Activated B cell treated with CpG ODN at 0.5 μM for 24 hours (primary cell): ENCODE data around the gene KCNH2. TPM values are rescaled to one million over a fixed set of nuclear protein-coding genes. Genes with fewer than 3 reads are reported as not detected.

Experiments used
- ATAC-seq: fragments of 200-7000 bp; cut with Tn5 transposase; one replicate; pipeline ENCODE4 v1.10.0; 2021; ENCODE audit warnings: low read depth, mild to moderate bottlenecking, moderate library complexity
- CTCF ChIA-PET: fragments of 350-600 bp; sonication (Branson Sonifier 250); formaldehyde crosslinking; loops from one replicate; lab custom pipeline; 2021; ENCODE audit warnings: antibody characterized with exemption; lab: Charles Lee
- POLR2A ChIA-PET: fragments of 350-600 bp; sonication (Branson Sonifier 250); formaldehyde crosslinking; loops from one replicate; lab custom pipeline; 2021; ENCODE audit warnings: antibody characterized with exemption; lab: Charles Lee
- DNase-seq: peaks from one replicate; pipeline ENCODE4 v3.0.0; 2022
- H3K27ac Mint-ChIP-seq: one replicate; pipeline ENCODE4 v1.8.0; 2020; ENCODE audit warnings: mixed read lengths
- H3K27me3 Mint-ChIP-seq: one replicate; pipeline ENCODE4 v1.8.0; 2021; ENCODE audit warnings: mixed read lengths
- H3K36me3 Mint-ChIP-seq: one replicate; pipeline ENCODE4 v1.8.0; 2021; ENCODE audit warnings: low read depth, mixed read lengths
- H3K4me1 Mint-ChIP-seq: one replicate; pipeline ENCODE4 v1.8.0; 2021; ENCODE audit warnings: mixed read lengths
- H3K4me3 Mint-ChIP-seq: one replicate; pipeline ENCODE4 v1.8.0; 2020; ENCODE audit warnings: mild to moderate bottlenecking, mixed read lengths
- H3K9me3 Mint-ChIP-seq: one replicate; pipeline ENCODE4 v1.8.0; 2020; ENCODE audit warnings: mixed read lengths
- intact Hi-C: fragments of 100-400 bp; cut with micrococcal nuclease; formaldehyde crosslinking; loops from one replicate; pipeline ENCODE4 v1.15.1; 2024
- total RNA-seq: library from RNA; stranded (reverse); gene quantifications from 2 replicates; pipeline ENCODE4 v1.2.3, GENCODE V29; 2022
- TF ChIP-seq, protein P1 (sequence below): fragments of 200-600 bp; IDR thresholded peaks from one replicate; pipeline ENCODE4 v1.8.0; 2022; ENCODE audit warnings: antibody characterized with exemption, mild to moderate bottlenecking

The KCNH2 gene
- total RNA-seq, 1 donor from 2014 or later, result 0.29 TPM

DNA sequence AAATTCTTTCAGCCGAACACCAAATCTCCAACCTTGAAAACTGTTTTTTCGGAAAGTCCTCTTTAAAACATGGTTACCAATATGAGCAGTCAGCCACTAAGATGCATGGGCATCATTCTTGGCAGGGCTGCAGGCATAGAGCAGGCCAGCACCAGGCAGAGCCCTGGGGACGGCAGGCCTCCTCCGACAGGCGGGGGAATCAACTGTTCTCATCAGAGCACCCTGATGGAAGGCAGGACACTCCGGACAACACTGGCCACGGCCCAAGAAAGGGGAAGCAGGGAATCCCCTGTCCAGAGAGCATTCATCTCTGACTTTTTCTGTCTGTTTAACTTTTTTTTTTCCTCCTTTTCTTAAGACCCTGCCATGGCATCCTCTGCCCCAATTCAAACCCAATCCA is 11.3 kb upstream of the KCNH2 start:
- Mint-ChIP-seq H3K36me3 (no peaks in the 10 kb centered on the region), H3K27me3 (peaks cover 44% of the 10 kb centered on the region), H3K4me1 (peaks cover 16% of the 10 kb centered on the region), H3K27ac (no peak overlapping the region), H3K9me3 (peaks cover 12% of the 10 kb centered on the region), H3K4me3 (no peak overlapping the region)
- TF ChIP-seq, protein P1, sequence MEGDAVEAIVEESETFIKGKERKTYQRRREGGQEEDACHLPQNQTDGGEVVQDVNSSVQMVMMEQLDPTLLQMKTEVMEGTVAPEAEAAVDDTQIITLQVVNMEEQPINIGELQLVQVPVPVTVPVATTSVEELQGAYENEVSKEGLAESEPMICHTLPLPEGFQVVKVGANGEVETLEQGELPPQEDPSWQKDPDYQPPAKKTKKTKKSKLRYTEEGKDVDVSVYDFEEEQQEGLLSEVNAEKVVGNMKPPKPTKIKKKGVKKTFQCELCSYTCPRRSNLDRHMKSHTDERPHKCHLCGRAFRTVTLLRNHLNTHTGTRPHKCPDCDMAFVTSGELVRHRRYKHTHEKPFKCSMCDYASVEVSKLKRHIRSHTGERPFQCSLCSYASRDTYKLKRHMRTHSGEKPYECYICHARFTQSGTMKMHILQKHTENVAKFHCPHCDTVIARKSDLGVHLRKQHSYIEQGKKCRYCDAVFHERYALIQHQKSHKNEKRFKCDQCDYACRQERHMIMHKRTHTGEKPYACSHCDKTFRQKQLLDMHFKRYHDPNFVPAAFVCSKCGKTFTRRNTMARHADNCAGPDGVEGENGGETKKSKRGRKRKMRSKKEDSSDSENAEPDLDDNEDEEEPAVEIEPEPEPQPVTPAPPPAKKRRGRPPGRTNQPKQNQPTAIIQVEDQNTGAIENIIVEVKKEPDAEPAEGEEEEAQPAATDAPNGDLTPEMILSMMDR, result no peak
- ChIA-PET CTCF (interaction anchor here (1.0 to 1.3 kb wide), 3 partner anchors 8 to 91 kb away, joined by 3 to 4 read pairs (median 4); no protein-coding TSS in a partner anchor), POLR2A (no interaction called here)
- intact Hi-C loops, result loop anchor here (10.0 kb wide), 1 partner anchor 705 kb away; no protein-coding TSS in a partner anchor
- ATAC-seq, result no peak
- no peak for DNase-seq

DNA sequence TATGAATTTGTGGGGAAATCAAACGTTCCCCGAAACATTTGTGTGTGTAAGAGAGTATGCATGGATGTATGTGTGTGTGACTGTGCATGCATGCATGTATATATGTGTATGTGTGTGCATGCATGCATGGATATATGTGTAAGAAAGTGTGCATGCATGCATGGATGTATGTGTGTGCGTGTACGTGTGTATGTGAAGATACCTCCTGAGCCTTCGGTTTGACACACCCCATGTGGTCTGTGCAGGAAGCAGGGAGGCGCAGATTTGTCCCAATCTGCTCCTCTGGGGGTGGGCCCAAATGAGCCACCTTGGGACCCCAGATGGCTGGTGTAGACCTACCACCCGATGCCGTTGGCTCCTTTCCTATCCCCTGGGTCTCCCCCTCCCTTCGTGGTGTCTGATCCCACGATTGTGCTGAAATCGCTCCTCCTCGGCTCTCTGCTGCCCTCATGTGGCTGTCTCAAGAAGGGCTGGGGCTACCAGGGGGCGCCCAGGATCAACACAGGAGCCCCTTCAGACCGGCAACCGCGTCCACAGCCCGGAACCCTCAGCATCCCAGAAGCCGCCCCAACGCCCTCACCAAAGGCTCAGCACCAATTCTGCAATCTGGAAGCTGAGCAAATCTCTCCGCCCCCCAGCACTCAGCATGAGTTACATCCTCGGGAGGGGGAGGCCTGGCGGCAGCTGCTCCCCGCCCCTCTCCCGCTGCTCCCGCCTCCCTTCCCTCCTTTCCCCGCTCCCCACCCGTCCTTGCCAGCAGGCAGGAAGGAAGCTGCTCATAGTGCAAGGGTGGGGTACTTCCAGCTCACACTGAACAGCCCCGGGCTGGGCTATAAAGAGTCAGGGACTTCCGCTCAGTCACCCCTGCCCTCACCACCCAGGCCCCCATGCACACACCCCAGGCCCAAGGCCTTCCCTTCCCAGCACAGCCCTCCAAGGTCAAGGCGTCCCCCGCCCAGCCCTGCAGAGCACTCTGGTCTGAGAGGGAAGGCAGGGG is 10.4 kb upstream of the KCNH2 start:
- H3K9me3 Mint-ChIP-seq, result peaks cover 12% of the 10 kb centered on the region
- TF ChIP-seq, protein P1, result no peak
- CTCF ChIA-PET, result interaction anchor here (1.0 to 1.3 kb wide), 3 partner anchors 9 to 90 kb away, joined by 3 to 4 read pairs (median 4); no protein-coding TSS in a partner anchor
- ATAC-seq, result peak; percentile 49
- peaks cover 15% of the 10 kb centered on the region for H3K4me1 Mint-ChIP-seq
- H3K4me3 Mint-ChIP-seq, result no peak overlapping the region
- H3K27ac Mint-ChIP-seq, result no peak overlapping the region
- POLR2A ChIA-PET, result no interaction called here
- no peaks in the 10 kb centered on the region for H3K36me3 Mint-ChIP-seq
- H3K27me3 Mint-ChIP-seq, result peaks cover 48% of the 10 kb centered on the region
- DNase-seq, result no peak
- intact Hi-C loops, result loop anchor here (1.0 to 10.0 kb wide), 3 partner anchors 90 to 704 kb away; no protein-coding TSS in a partner anchor

DNA sequence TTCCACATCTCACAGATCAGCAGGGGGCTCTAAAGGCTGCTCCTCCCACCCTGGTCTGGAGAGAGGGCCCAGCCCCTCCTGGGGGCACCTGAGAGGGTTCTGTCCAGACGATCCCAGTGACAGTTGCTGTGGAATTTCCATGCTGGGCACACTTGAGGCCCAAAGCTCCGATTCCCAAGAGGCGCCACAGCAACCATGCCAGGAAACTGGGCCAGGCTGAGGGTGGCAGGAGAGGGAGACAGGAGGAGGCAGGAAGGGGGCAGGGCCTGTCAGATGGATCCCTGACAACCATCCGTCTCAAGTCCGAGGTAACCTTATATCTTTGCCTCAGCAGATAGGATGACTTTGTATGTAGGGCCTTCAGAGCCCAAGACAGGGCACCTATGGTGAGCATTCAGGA is 8.4 kb upstream of the KCNH2 start:
- TF ChIP-seq, protein P1, result no peak
- DNase-seq (no peak), ATAC-seq (no peak)
- Mint-ChIP-seq H3K36me3 (no peaks in the 10 kb centered on the region), H3K4me1 (peaks cover 15% of the 10 kb centered on the region), H3K27ac (no peak overlapping the region), H3K27me3 (peaks cover 64% of the 10 kb centered on the region), H3K4me3 (no peak overlapping the region), H3K9me3 (peaks cover 12% of the 10 kb centered on the region)
- intact Hi-C loops, result loop anchor here (1.0 to 10.0 kb wide), 2 partner anchors 23 to 702 kb away; no protein-coding TSS in a partner anchor
- POLR2A ChIA-PET, result no interaction called here
- CTCF ChIA-PET, result interaction anchor here (0.7 to 3.2 kb wide), 6 partner anchors 8 to 39 kb away, joined by 3 to 22 read pairs (median 4); no protein-coding TSS in a partner anchor

DNA sequence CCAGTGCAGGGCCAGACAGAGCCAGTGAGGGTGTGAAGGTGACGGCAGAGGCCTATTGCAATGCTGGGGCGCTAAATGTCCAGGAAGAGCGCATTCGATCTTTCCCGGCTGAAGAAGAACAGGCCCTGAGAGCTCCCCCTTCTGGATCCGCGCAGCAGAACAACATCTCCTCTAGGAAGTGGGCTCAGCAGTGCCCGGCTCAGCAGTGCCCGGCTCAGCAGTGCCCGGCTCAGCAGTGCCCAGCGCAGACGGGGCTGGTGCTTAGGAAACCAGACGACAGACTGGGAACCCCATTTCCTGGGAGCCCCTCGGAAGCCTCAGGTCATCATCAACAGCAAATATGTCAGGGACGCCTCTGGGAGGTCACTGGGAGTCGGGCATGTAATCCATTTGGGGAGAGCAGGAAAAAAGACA is 8.0 kb upstream of the KCNH2 start:
- CTCF ChIA-PET, result interaction anchor here (0.7 to 3.2 kb wide), 7 partner anchors 9 to 42 kb away, joined by 3 to 22 read pairs (median 3); partner anchors contain the start of gene ABCB8
- intact Hi-C loops, result loop anchor here (1.0 to 10.0 kb wide), 2 partner anchors 23 to 701 kb away; no protein-coding TSS in a partner anchor
- TF ChIP-seq, protein P1, result no peak
- POLR2A ChIA-PET, result no interaction called here
- no peak for DNase-seq
- peaks cover 15% of the 10 kb centered on the region for H3K4me1 Mint-ChIP-seq
- H3K27me3 Mint-ChIP-seq, result peaks cover 65% of the 10 kb centered on the region
- no peak overlapping the region for H3K4me3 Mint-ChIP-seq
- no peaks in the 10 kb centered on the region for H3K36me3 Mint-ChIP-seq
- ATAC-seq, result peak; percentile 71
- peaks cover 12% of the 10 kb centered on the region for H3K9me3 Mint-ChIP-seq
- no peak overlapping the region for H3K27ac Mint-ChIP-seq
